Cardiac muscle cell (in vitro differentiated cells and primary cell): Measurements from ENCODE around the gene ALG12. TPM values are rescaled to one million over a fixed set of nuclear protein-coding genes. Genes with fewer than 3 reads are reported as not detected.

Source experiments
- DNase-seq, 2 donors: peaks; one replicate each; pipeline versions ENCODE4 v3.0.0 to v3.0.0-alpha.2; 2010 to 2017; ENCODE audit warnings: low read depth in 1 of 2, low spot score in 1 of 2
- H3K27ac ChIP-seq: fragments of 200-600 bp; sonication (generic); 2 replicates; pipeline ENCODE4 v1.5.1; 2016
- H3K27me3 ChIP-seq: fragments of 200-600 bp; sonication (generic); 2 replicates; pipeline ENCODE4 v1.6.0; 2016; ENCODE audit warnings: control low read depth
- H3K36me3 ChIP-seq: fragments of 200-600 bp; sonication (generic); 2 replicates; pipeline ENCODE4 v1.5.1; 2016; ENCODE audit warnings: control low read depth
- H3K4me1 ChIP-seq: fragments of 200-600 bp; sonication (generic); 2 replicates; pipeline ENCODE4 v1.8.1; 2017; ENCODE audit warnings: low read depth, mild to moderate bottlenecking, mixed run types
- H3K4me3 ChIP-seq: fragments of 200-600 bp; sonication (generic); 2 replicates; pipeline ENCODE4 v1.5.1; 2016; ENCODE audit warnings: mild to moderate bottlenecking
- H3K9me3 ChIP-seq: fragments of 200-600 bp; sonication (generic); 2 replicates; pipeline ENCODE4 v1.5.1; 2017; ENCODE audit warnings: low read depth, mild to moderate bottlenecking, control low read depth
- CTCF ChIP-seq: IDR thresholded peaks from 2 replicates; pipeline ENCODE4 v1.5.1; 2012; ENCODE audit warnings: low read depth, mild to moderate bottlenecking, low read length
- polyA plus RNA-seq: library from polyadenylated mRNA; unstranded; fragments of >200 nt; fragmentation: Nextera tagmentation; extraction: Ambion mirVana; gene quantifications from 2 replicates; pipeline ENCODE4 v1.2.1, GENCODE V29; 2016
- total RNA-seq: library from RNA; depleted of rRNA; stranded (reverse); fragments of >200 nt; gene quantifications from 2 replicates; pipeline ENCODE4 v1.2.3, GENCODE V29; 2016

The ALG12 gene
- total and polyA plus RNA-seq, 2 experiments from 2014 or later = 10.5 to 38.0 TPM

DNA sequence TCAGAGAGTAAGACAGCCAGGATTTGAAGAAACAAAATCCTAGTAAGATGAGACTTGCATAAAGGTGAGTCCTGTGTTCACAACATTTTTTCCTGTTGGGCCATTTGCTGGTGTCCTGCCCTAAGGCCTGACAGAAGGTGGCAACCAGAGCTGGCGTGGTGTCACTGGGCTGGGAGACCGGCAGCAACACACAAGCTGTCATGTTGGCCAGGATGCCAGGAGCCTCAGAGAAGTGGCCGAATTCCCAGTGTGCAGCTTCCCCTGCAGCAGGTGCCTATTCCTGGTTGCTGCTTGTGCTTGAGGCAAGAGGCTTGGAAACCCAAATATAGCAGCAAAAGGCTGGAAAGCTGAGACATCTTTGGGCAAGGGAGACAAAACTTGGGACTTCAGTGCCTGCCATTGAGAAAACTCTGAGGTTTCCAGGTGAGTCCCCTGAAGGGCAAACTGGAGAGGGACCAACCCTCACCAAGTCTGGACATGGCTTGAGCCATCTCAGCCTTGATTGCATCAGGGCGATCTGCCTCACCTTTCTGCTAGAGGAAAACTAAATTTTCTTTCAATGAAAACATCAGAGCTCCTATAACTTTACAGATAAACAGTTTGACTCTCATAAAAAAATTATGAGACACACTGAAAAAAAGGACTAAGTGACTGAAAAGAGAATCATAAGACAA is 25.9 kb downstream of the ALG12 start:
- H3K27me3 ChIP-seq = no peaks in the 10 kb centered on the region
- no peaks in the 10 kb centered on the region for H3K4me1 ChIP-seq
- H3K36me3 ChIP-seq = no peaks in the 10 kb centered on the region
- H3K4me3 ChIP-seq = no peak overlapping the region
- no peak for DNase-seq
- TF ChIP-seq CTCF = no peak
- H3K9me3 ChIP-seq = no peaks in the 10 kb centered on the region
- H3K27ac ChIP-seq = no peak overlapping the region

DNA sequence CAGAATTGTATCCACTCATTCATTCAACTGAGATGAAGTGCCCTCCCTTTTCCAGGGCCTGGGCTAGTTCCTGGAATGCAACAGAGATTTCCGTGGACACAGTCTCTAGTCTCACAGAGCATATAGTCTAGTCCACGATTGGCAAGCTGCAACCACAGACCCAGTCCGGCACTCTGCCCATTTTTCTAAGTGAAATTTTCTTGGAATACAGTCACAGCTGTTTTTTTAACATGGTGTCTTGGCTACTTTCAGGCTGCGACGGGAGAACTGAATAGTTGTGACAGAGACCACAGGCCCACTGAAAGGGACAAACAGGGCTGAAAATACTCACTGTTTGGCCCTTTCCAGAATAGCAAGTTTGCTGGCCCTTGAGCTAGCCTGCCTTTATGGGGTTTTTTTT is 29.2 kb downstream of the ALG12 start:
- DNase-seq = no peak
- Histone ChIP-seq H3K9me3 (peaks cover 3% of the 10 kb centered on the region), H3K4me3 (no peak overlapping the region), H3K36me3 (peaks cover 14% of the 10 kb centered on the region), H3K27me3 (no peaks in the 10 kb centered on the region), H3K4me1 (no peaks in the 10 kb centered on the region), H3K27ac (no peak overlapping the region)
- no peak for TF ChIP-seq CTCF

GRCh38 chr22:49887702-49888101 is 30.5 kb downstream of the ALG12 start:
- peaks cover 14% of the 10 kb centered on the region for H3K36me3 ChIP-seq
- no peak for TF ChIP-seq CTCF

DNA sequence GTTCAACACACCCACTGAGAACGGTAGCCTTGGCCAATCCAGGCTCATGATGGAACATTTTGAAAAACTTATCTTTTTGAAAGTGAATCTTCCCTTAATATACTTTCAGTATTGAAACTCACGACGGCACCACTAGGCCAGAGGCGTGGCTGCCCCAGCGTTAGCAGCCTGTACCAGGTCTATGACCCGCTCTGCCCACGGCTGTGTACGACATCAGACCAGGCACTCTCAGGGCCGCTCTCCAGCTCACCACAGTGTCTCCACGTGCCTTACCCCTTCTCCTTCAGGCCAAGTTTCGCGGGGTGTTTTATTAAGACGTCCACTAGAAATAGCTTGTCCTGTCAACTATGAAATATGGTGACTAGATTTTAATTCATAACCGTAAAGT is 31.2 kb downstream of the ALG12 start:
- Histone ChIP-seq H3K9me3 (peaks cover 3% of the 10 kb centered on the region), H3K4me3 (no peak overlapping the region), H3K27me3 (no peaks in the 10 kb centered on the region), H3K4me1 (no peaks in the 10 kb centered on the region), H3K36me3 (peaks cover 14% of the 10 kb centered on the region), H3K27ac (no peak overlapping the region)
- no peak for DNase-seq
- no peak for TF ChIP-seq CTCF

More at GRCh38 chr22:49887702-49888101, 30.5 kb downstream of the ALG12 start:
- DNase-seq = no peak
- peaks cover 3% of the 10 kb centered on the region for H3K9me3 ChIP-seq
- H3K4me1 ChIP-seq = no peaks in the 10 kb centered on the region
- H3K27me3 ChIP-seq = no peaks in the 10 kb centered on the region
- no peak overlapping the region for H3K4me3 ChIP-seq
- no peak overlapping the region for H3K27ac ChIP-seq

GRCh38 chr22:49886346-49887063 is 31.7 kb downstream of the ALG12 start:
- Histone ChIP-seq H3K4me3 (no peak overlapping the region), H3K27ac (no peak overlapping the region), H3K27me3 (no peaks in the 10 kb centered on the region), H3K9me3 (peaks cover 3% of the 10 kb centered on the region), H3K4me1 (no peaks in the 10 kb centered on the region), H3K36me3 (peaks cover 14% of the 10 kb centered on the region)
- TF ChIP-seq CTCF = no peak
- DNase-seq = no peak
